Peyer's patch (tissue), 4 donors: ENCODE results near the gene ADCY2. TPM values are rescaled to one million over a fixed set of nuclear protein-coding genes. Genes with fewer than 3 reads are reported as not detected.

Source experiments
- DNase-seq, 3 donors: peaks; one replicate each; pipeline ENCODE4 v3.0.0-alpha.2; 2017 to 2019
- H3K27ac ChIP-seq, 4 donors: fragments of 200-600 bp; sonication (generic); one replicate each; pipeline ENCODE4 v1.5.1; 2016 to 2019
- H3K27me3 ChIP-seq, 2 donors: fragments of 200-600 bp; sonication (generic); one replicate each; pipeline ENCODE4 v1.5.1; 2019
- H3K36me3 ChIP-seq, 3 donors: fragments of 200-600 bp; sonication (generic); one replicate each; pipeline ENCODE4 v1.5.1; 2016 to 2019
- H3K4me1 ChIP-seq, 4 donors: fragments of 200-600 bp; sonication (generic); one replicate each; pipeline ENCODE4 v1.5.1; 2016 to 2019
- H3K4me3 ChIP-seq, 4 donors: fragments of 200-600 bp; sonication (generic); 1 replicate in 3 of 4; 2 replicates in 1 of 4; pipeline ENCODE4 v1.5.1; 2016 to 2019; ENCODE audit warnings: mild to moderate bottlenecking in 1 of 4
- H3K9me3 ChIP-seq, 4 donors: fragments of 200-600 bp; sonication (generic); one replicate each; pipeline ENCODE4 v1.5.1; 2016 to 2019; ENCODE audit warnings: mild to moderate bottlenecking in 1 of 4
- POLR2A ChIP-seq, 2 donors: fragments of 450-650 bp; IDR thresholded peaks; one replicate each; pipeline ENCODE4 v1.5.1; 2017; ENCODE audit warnings: antibody characterized with exemption in 2 of 2, mild to moderate bottlenecking in 2 of 2, moderate library complexity in 2 of 2
- total RNA-seq, 4 donors: library from RNA; depleted of rRNA; stranded (reverse); fragments of >200 nt; gene quantifications; one replicate each; pipeline ENCODE4 v1.1.0, GENCODE V29; 2016
- TF ChIP-seq, protein P1 (sequence below), 6 experiments: fragments of 450-650 bp in 4 of 6; fragments of 200-600 bp in 2 of 6; sonication (generic) in 1 of 6; IDR thresholded peaks; one replicate each; pipeline ENCODE4 v1.5.1; 2017 to 2019; ENCODE audit warnings: antibody characterized with exemption in 6 of 6, mild to moderate bottlenecking in 3 of 6, moderate library complexity in 1 of 6

ADCY2 gene
- total RNA-seq, 4 donors from 2014 or later, result 0.53 to 12.4 (median 5.1) TPM

DNA sequence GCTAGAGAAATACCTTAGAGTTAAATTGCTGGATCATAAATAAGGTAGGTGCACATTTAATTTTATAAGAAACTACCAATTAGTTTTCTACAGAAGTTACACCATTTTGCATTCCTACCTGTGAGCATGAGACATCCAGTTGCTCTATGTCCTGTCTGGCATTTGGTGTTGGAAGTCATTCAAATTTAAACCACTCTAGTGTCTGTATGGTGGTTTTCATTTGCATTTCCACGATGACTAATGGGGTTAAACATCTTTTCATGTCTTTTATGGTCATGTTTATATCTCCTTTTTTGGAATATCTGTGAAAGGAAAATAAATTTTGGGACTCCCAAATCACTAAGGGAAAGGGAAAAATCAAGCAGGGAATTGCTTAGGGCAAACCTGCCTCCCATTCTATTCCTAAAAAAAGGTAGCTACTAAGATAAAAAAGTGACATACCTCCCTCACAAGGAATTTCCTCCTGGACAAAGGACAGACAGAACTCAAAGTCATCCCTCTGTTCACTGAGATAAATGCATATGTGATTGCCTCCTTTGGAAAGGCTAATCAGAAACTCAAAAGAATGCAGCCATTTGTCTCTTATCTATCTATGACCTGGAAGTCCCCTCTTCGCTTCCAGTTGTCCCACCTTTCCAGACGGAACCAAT is 31.6 kb upstream of the ADCY2 start:
- H3K36me3 ChIP-seq, result no peaks in the 10 kb centered on the region
- H3K27me3 ChIP-seq, result no peaks in the 10 kb centered on the region
- no peaks in the 10 kb centered on the region for H3K9me3 ChIP-seq
- no peak for TF ChIP-seq POLR2A (IDR thresholded peaks at IDR 0.05)
- TF ChIP-seq, protein P1, sequence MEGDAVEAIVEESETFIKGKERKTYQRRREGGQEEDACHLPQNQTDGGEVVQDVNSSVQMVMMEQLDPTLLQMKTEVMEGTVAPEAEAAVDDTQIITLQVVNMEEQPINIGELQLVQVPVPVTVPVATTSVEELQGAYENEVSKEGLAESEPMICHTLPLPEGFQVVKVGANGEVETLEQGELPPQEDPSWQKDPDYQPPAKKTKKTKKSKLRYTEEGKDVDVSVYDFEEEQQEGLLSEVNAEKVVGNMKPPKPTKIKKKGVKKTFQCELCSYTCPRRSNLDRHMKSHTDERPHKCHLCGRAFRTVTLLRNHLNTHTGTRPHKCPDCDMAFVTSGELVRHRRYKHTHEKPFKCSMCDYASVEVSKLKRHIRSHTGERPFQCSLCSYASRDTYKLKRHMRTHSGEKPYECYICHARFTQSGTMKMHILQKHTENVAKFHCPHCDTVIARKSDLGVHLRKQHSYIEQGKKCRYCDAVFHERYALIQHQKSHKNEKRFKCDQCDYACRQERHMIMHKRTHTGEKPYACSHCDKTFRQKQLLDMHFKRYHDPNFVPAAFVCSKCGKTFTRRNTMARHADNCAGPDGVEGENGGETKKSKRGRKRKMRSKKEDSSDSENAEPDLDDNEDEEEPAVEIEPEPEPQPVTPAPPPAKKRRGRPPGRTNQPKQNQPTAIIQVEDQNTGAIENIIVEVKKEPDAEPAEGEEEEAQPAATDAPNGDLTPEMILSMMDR (IDR thresholded peaks at IDR 0.05), result no peak
- no peak overlapping the region for H3K4me3 ChIP-seq
- H3K27ac ChIP-seq, result no peak overlapping the region
- no peak for DNase-seq
- H3K4me1 ChIP-seq, result no peaks in the 10 kb centered on the region

- Histone ChIP-seq H3K4me1 (no peaks in the 10 kb centered on the region), H3K27ac (no peak overlapping the region), H3K4me3 (no peak overlapping the region), H3K27me3 (no peaks in the 10 kb centered on the region), H3K36me3 (no peaks in the 10 kb centered on the region), H3K9me3 (no peaks in the 10 kb centered on the region)
- no peak for TF ChIP-seq POLR2A (IDR thresholded peaks at IDR 0.05)
- TF ChIP-seq, protein P1 (IDR thresholded peaks at IDR 0.05), result no peak
- DNase-seq, result no peak
Measured at GRCh38 chr5:7367780-7368179, 28.2 kb upstream of the ADCY2 start.

DNA sequence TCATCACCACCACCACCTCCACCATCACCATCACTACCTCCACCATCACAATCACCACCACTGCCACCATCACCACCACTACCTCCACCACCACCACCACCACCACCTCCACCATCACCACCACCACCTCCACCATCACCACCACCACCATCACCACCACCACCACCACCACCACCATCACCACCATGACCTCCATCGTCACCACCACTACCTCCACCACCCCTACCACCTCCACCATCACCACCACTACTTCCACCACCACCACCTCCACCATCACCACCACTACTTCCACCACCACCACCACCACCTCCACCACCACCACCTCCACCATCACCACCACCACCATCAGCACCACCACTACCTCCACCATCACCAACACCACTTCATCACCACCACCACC is 23.5 kb upstream of the ADCY2 start:
- Histone ChIP-seq H3K4me1 (no peaks in the 10 kb centered on the region), H3K27ac (no peak overlapping the region), H3K4me3 (no peak overlapping the region), H3K36me3 (no peaks in the 10 kb centered on the region), H3K27me3 (no peaks in the 10 kb centered on the region), H3K9me3 (no peaks in the 10 kb centered on the region)
- no peak for DNase-seq
- TF ChIP-seq, protein P1 (IDR thresholded peaks at IDR 0.05), result no peak
- TF ChIP-seq POLR2A (IDR thresholded peaks at IDR 0.05), result no peak

- Histone ChIP-seq H3K27me3 (no peaks in the 10 kb centered on the region), H3K9me3 (no peaks in the 10 kb centered on the region), H3K36me3 (no peaks in the 10 kb centered on the region), H3K4me1 (no peaks in the 10 kb centered on the region), H3K4me3 (no peak overlapping the region), H3K27ac (no peak overlapping the region)
- DNase-seq, result no peak
- TF ChIP-seq POLR2A (IDR thresholded peaks at IDR 0.05), result no peak
- TF ChIP-seq, protein P1 (IDR thresholded peaks at IDR 0.05), result no peak
Measured at GRCh38 chr5:7374186-7374585, 21.8 kb upstream of the ADCY2 start.

GRCh38 chr5:7375457-7375856 is 20.5 kb upstream of the ADCY2 start:
- Histone ChIP-seq H3K27ac (no peak overlapping the region), H3K9me3 (no peaks in the 10 kb centered on the region), H3K27me3 (no peaks in the 10 kb centered on the region), H3K4me1 (no peaks in the 10 kb centered on the region), H3K4me3 (no peak overlapping the region), H3K36me3 (no peaks in the 10 kb centered on the region)
- DNase-seq, result no peak
- TF ChIP-seq, protein P1 (IDR thresholded peaks at IDR 0.05), result no peak
- TF ChIP-seq POLR2A (IDR thresholded peaks at IDR 0.05), result no peak

DNA sequence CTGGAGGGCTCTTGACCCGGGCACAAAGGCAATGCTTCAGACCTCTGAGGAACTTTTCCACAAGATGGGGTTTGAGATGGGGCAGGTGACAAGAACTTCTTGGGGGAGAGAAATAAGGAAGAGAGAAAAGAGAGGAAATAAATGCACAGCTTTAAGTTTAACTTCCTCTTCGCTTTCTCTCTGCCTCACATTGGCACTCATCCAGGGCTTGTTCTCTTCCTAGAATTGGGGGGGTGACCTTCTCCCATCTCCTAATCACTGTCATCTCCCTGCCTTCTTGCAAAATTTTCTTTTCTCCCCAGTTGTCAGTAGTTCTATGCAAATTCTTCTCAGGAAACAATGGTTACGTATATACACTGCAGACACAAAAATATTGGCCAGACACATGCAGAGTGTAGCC is 19.1 kb upstream of the ADCY2 start:
- no peaks in the 10 kb centered on the region for H3K9me3 ChIP-seq
- no peak overlapping the region for H3K4me3 ChIP-seq
- H3K36me3 ChIP-seq, result no peaks in the 10 kb centered on the region
- H3K27ac ChIP-seq, result no peak overlapping the region
- no peak for DNase-seq
- H3K4me1 ChIP-seq, result no peaks in the 10 kb centered on the region
- no peaks in the 10 kb centered on the region for H3K27me3 ChIP-seq
- no peak for TF ChIP-seq POLR2A (IDR thresholded peaks at IDR 0.05)
- TF ChIP-seq, protein P1 (IDR thresholded peaks at IDR 0.05), result no peak
